Body of pancreas (tissue), 4 donors: ENCODE data around the gene OR6K6. TPM values are rescaled to one million over a fixed set of nuclear protein-coding genes. Genes with fewer than 3 reads are reported as not detected.
A peak's percentile ranks its signal among the peaks of the same experiment; 100 is the strongest.

Experiments used
- ATAC-seq: fragments of 150-250 bp; one replicate; pipeline ENCODE4 v1.9.1; 2016
- DNase-seq, 4 donors: peaks; one replicate each; pipeline ENCODE4 v3.0.0-alpha.2; 2019
- H3K27ac ChIP-seq, 4 donors: fragments of 200-600 bp; sonication (generic); 1 replicate in 3 of 4; 2 replicates in 1 of 4; pipeline versions ENCODE4 v1.5.1 to v1.6.1; 2016 to 2019; ENCODE audit warnings: mild to moderate bottlenecking in 1 of 4, mixed read lengths in 1 of 4, moderate library complexity in 1 of 4
- H3K27me3 ChIP-seq, 2 donors: fragments of 200-600 bp; sonication (generic); one replicate each; pipeline ENCODE4 v1.6.0; 2016; ENCODE audit warnings: mild to moderate bottlenecking in 1 of 2
- H3K36me3 ChIP-seq, 2 donors: fragments of 200-600 bp; sonication (generic); replicated peaks in 1 of 2; 2 replicates each; pipeline ENCODE4 v1.5.1; 2016; ENCODE audit warnings: low read depth in 2 of 2; ENCODE audit not compliant: insufficient read depth in 1 of 2
- H3K4me1 ChIP-seq: fragments of 200-600 bp; sonication (generic); one replicate; pipeline ENCODE4 v1.6.0; 2016
- H3K4me3 ChIP-seq, 2 donors: fragments of 200-600 bp; sonication (generic); 1 replicate in 1 of 2; 2 replicates in 1 of 2; pipeline ENCODE4 v1.5.1; 2016 to 2019
- H3K9me3 ChIP-seq, 3 donors: fragments of 200-600 bp; sonication (generic); 1 replicate in 2 of 3; 2 replicates in 1 of 3; pipeline ENCODE4 v1.5.1; 2016
- POLR2A ChIP-seq, 3 donors: fragments of 450-650 bp; IDR thresholded peaks; one replicate each; pipeline ENCODE4 v1.6.1; 2016; ENCODE audit warnings: antibody characterized with exemption in 3 of 3, mild to moderate bottlenecking in 2 of 3
- WGBS, 2 donors: methylation state at CpG; one replicate each; pipeline ENCODE4 v1.1.5; 2017; 5-methylcytosine and 5-hydroxymethylcytosine counted together
- intact Hi-C: fragments of 100-400 bp; cut with DNase I; formaldehyde crosslinking; loops from one replicate; pipeline ENCODE4 v1.15.1; 2023
- total RNA-seq, 2 donors: library from RNA; depleted of rRNA; stranded (reverse); fragments of >200 nt; gene quantifications; one replicate each; pipeline ENCODE4 v1.1.0, GENCODE V29; 2016
- TF ChIP-seq, protein P1 (sequence below), 7 experiments: fragments of 450-650 bp in 4 of 7; fragments of 200-600 bp in 3 of 7; sonication (generic) in 3 of 7; IDR thresholded peaks; one replicate each; pipeline ENCODE4 v1.5.1; 2016 to 2019; ENCODE audit warnings: antibody characterized with exemption in 7 of 7

The OR6K6 gene
- total RNA-seq, 2 donors from 2014 or later: not detected

DNA sequence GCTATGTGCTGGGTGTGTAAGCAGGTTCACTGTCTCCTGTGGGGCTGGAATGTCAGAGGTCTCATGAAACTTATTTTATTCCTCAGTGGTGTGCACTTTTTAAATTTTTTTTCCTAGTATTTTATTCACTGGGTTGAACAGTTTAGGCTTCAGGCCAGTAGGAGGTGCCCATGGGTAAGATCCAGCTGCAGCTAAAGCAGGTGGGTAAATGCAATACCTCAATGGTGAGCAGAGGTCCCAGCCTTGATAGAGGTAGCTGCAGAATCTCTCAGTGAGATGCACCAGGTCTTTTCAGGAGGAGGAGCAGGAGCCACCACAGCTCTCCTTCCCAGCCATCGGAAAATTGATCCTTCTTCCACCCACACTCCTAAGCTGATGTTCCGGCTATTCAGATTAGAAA is 39.1 kb downstream of the OR6K6 start:
- Histone ChIP-seq H3K9me3 (no peaks in the 10 kb centered on the region), H3K27me3 (no peaks in the 10 kb centered on the region), H3K36me3 (no peaks in the 10 kb centered on the region), H3K4me3 (no peak overlapping the region), H3K4me1 (no peaks in the 10 kb centered on the region), H3K27ac (no peak overlapping the region)
- TF ChIP-seq POLR2A (IDR thresholded peaks at IDR 0.05): no peak
- TF ChIP-seq, protein P1, sequence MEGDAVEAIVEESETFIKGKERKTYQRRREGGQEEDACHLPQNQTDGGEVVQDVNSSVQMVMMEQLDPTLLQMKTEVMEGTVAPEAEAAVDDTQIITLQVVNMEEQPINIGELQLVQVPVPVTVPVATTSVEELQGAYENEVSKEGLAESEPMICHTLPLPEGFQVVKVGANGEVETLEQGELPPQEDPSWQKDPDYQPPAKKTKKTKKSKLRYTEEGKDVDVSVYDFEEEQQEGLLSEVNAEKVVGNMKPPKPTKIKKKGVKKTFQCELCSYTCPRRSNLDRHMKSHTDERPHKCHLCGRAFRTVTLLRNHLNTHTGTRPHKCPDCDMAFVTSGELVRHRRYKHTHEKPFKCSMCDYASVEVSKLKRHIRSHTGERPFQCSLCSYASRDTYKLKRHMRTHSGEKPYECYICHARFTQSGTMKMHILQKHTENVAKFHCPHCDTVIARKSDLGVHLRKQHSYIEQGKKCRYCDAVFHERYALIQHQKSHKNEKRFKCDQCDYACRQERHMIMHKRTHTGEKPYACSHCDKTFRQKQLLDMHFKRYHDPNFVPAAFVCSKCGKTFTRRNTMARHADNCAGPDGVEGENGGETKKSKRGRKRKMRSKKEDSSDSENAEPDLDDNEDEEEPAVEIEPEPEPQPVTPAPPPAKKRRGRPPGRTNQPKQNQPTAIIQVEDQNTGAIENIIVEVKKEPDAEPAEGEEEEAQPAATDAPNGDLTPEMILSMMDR (IDR thresholded peaks at IDR 0.05): peak in 1 of 7 experiments; percentile 12
- DNase-seq: no peak
- intact Hi-C loops: no loop called here
- WGBS, 2 donors: 55 to 59% methylated on average over 2 of the region's 2 CpGs
- ATAC-seq: no peak

DNA sequence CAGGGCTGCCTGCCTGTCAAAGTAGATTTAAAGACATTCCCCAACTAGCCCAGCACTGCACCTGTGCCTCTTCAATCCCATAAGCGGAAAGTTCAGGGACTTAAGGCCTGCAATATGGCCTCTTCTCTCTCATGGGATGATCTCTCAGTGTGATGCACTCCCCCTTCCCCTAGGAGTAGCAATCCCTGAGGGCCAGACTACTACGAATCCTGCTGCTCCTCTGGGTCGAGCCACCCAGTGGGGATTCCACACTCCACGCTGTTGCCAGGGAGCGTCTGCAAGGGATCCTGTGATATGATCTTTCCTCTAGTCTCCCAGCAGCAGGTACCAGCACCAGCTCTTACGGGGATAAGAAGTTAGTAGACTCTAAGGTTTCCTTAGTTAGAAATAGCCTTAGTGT is 39.7 kb downstream of the OR6K6 start:
- intact Hi-C loops: no loop called here
- Histone ChIP-seq H3K36me3 (no peaks in the 10 kb centered on the region), H3K4me1 (no peaks in the 10 kb centered on the region), H3K9me3 (no peaks in the 10 kb centered on the region), H3K27ac (no peak overlapping the region), H3K27me3 (peaks cover 0 to 5% of the 10 kb centered on the region in 2 donors), H3K4me3 (no peak overlapping the region)
- WGBS, 2 donors: 39 to 47% methylated on average over 6 of the region's 6 CpGs
- no peak for TF ChIP-seq POLR2A (IDR thresholded peaks at IDR 0.05)
- TF ChIP-seq, protein P1 (IDR thresholded peaks at IDR 0.05): no peak
- no peak for DNase-seq
- ATAC-seq: no peak

- WGBS, 2 donors: 45 to 52% methylated on average over 3 of the region's 3 CpGs
- ATAC-seq (no peak), DNase-seq (no peak)
- no peaks in the 10 kb centered on the region for H3K4me1 ChIP-seq
- no peaks in the 10 kb centered on the region for H3K36me3 ChIP-seq
- H3K9me3 ChIP-seq: no peaks in the 10 kb centered on the region
- no peak overlapping the region for H3K27ac ChIP-seq
- TF ChIP-seq, protein P1 (IDR thresholded peaks at IDR 0.05): no peak
- TF ChIP-seq POLR2A (IDR thresholded peaks at IDR 0.05): no peak
- intact Hi-C loops: no loop called here
- H3K27me3 ChIP-seq: peaks cover 0 to 5% of the 10 kb centered on the region in 2 donors
- H3K4me3 ChIP-seq: no peak overlapping the region
These were observed 44.0 kb downstream of the OR6K6 start for GRCh38 chr1:158798531-158798930.

GRCh38 chr1:158799689-158800088 is 45.2 kb downstream of the OR6K6 start:
- Histone ChIP-seq H3K4me1 (no peaks in the 10 kb centered on the region), H3K9me3 (no peaks in the 10 kb centered on the region), H3K36me3 (no peaks in the 10 kb centered on the region), H3K27me3 (peaks cover 0 to 5% of the 10 kb centered on the region in 2 donors), H3K4me3 (no peak overlapping the region), H3K27ac (no peak overlapping the region)
- ATAC-seq (no peak), DNase-seq (no peak)
- intact Hi-C loops: no loop called here
- no peak for TF ChIP-seq POLR2A (IDR thresholded peaks at IDR 0.05)
- TF ChIP-seq, protein P1 (IDR thresholded peaks at IDR 0.05): no peak
- WGBS, 2 donors: 58 to 68% methylated on average over 4 of the region's 4 CpGs

- DNase-seq: no peak
- H3K36me3 ChIP-seq: no peaks in the 10 kb centered on the region
- H3K9me3 ChIP-seq: no peaks in the 10 kb centered on the region
- H3K27ac ChIP-seq: peak overlapping the region in 1 of 4 donors; percentile 21
- TF ChIP-seq POLR2A (IDR thresholded peaks at IDR 0.05): no peak
- TF ChIP-seq, protein P1 (IDR thresholded peaks at IDR 0.05): no peak
- H3K4me3 ChIP-seq: no peak overlapping the region
- intact Hi-C loops: no loop called here
- 58 to 68% methylated on average over 2 of the region's 2 CpGs for WGBS, 2 donors
- peaks cover 0 to 5% of the 10 kb centered on the region in 2 donors for H3K27me3 ChIP-seq
- no peak for ATAC-seq
- no peaks in the 10 kb centered on the region for H3K4me1 ChIP-seq
These were observed 46.0 kb downstream of the OR6K6 start for GRCh38 chr1:158800526-158800925.
